ENCODE results near the gene DOCK8.

DNA sequence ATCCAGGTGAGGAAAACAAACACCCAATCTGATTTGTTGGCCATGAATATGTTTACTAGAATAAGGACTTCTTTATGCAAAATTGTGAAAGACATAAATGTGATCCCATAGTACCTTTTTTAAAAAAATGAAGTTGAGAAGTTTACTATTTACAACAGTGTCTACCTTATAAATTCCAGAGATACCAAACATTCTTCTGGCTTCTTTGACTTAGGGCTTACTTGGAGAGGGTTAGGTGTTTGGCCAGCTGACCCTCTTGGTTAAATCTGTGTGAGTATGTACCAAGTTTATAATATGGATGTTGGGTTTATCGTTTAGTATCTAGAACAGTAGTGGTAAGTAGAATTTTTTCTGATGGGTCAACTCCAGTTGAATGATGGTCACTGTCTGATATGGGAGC, 212.3 kb downstream of the DOCK8 start:
- TF ChIP-seq EZH2 (IDR thresholded peaks at IDR 0.05; ENCODE audit: insufficient read depth, poor library complexity, severe bottlenecking) (no peak), EZH2phosphoT487 (IDR thresholded peaks at IDR 0.05; ENCODE audit: insufficient read depth, low read depth) (no peak)

All from GM23248 (cell line).